ENCODE data around the gene BCL2L15. TPM values are rescaled to one million over a fixed set of nuclear protein-coding genes. Genes with fewer than 3 reads are reported as not detected.

BCL2L15 gene
- total RNA-seq, 1 donor from 2014 or later, result 0.84 TPM

- Mint-ChIP-seq H3K27me3 (ENCODE audit: low read depth) (no peaks in the 10 kb centered on the region), H3K4me1 (no peaks in the 10 kb centered on the region), H3K27ac (ENCODE audit: unreplicated experiment) (no peak overlapping the region), H3K4me3 (no peak overlapping the region), H3K9me3 (no peaks in the 10 kb centered on the region), H3K36me3 (ENCODE audit: low read depth) (no peaks in the 10 kb centered on the region)
- no peak for DNase-seq (ENCODE audit: low read depth, low spot score)
- TF ChIP-seq CTCF (conservative IDR thresholded peaks at IDR 0.05), result no peak
Measured at GRCh38 chr1:113890816-113891215, 3.4 kb upstream of the BCL2L15 start.

- H3K36me3 Mint-ChIP-seq (ENCODE audit: low read depth), result no peaks in the 10 kb centered on the region
- no peak for TF ChIP-seq CTCF (conservative IDR thresholded peaks at IDR 0.05)
- no peak for DNase-seq (ENCODE audit: low read depth, low spot score)
- no peaks in the 10 kb centered on the region for H3K27me3 Mint-ChIP-seq (ENCODE audit: low read depth)
- H3K27ac Mint-ChIP-seq (ENCODE audit: unreplicated experiment), result no peak overlapping the region
- H3K4me1 Mint-ChIP-seq, result no peaks in the 10 kb centered on the region
- H3K4me3 Mint-ChIP-seq, result no peak overlapping the region
- peaks cover 3% of the 10 kb centered on the region for H3K9me3 Mint-ChIP-seq
Measured at GRCh38 chr1:113886417-113887401, 672 bp downstream of the BCL2L15 start.

GRCh38 chr1:113881661-113882060 is 5.7 kb downstream of the BCL2L15 start:
- no peak for DNase-seq (ENCODE audit: low read depth, low spot score)
- H3K27me3 Mint-ChIP-seq (ENCODE audit: low read depth), result no peaks in the 10 kb centered on the region
- TF ChIP-seq CTCF (conservative IDR thresholded peaks at IDR 0.05), result no peak
- H3K27ac Mint-ChIP-seq (ENCODE audit: unreplicated experiment), result no peak overlapping the region
- no peak overlapping the region for H3K4me3 Mint-ChIP-seq
- H3K36me3 Mint-ChIP-seq (ENCODE audit: low read depth), result no peaks in the 10 kb centered on the region
- peaks cover 3% of the 10 kb centered on the region for H3K4me1 Mint-ChIP-seq
- H3K9me3 Mint-ChIP-seq, result peaks cover 8% of the 10 kb centered on the region

GRCh38 chr1:113879739-113880038 is 7.7 kb downstream of the BCL2L15 start:
- Mint-ChIP-seq H3K9me3 (peaks cover 8% of the 10 kb centered on the region), H3K27ac (ENCODE audit: unreplicated experiment) (no peak overlapping the region), H3K36me3 (ENCODE audit: low read depth) (no peaks in the 10 kb centered on the region), H3K4me3 (no peak overlapping the region), H3K4me1 (peaks cover 3% of the 10 kb centered on the region), H3K27me3 (ENCODE audit: low read depth) (no peaks in the 10 kb centered on the region)
- TF ChIP-seq CTCF (conservative IDR thresholded peaks at IDR 0.05), result no peak
- no peak for DNase-seq (ENCODE audit: low read depth, low spot score)

GRCh38 chr1:113876176-113876575 is 11.2 kb downstream of the BCL2L15 start:
- Mint-ChIP-seq H3K27ac (ENCODE audit: unreplicated experiment) (no peak overlapping the region), H3K27me3 (ENCODE audit: low read depth) (no peaks in the 10 kb centered on the region), H3K36me3 (ENCODE audit: low read depth) (no peaks in the 10 kb centered on the region), H3K4me3 (no peak overlapping the region), H3K4me1 (peaks cover 3% of the 10 kb centered on the region), H3K9me3 (peaks cover 5% of the 10 kb centered on the region)
- no peak for TF ChIP-seq CTCF (conservative IDR thresholded peaks at IDR 0.05)
- no peak for DNase-seq (ENCODE audit: low read depth, low spot score)

All from neural crest cell (in vitro differentiated cells).